ENCODE measurements around the gene DVL2.

DNA sequence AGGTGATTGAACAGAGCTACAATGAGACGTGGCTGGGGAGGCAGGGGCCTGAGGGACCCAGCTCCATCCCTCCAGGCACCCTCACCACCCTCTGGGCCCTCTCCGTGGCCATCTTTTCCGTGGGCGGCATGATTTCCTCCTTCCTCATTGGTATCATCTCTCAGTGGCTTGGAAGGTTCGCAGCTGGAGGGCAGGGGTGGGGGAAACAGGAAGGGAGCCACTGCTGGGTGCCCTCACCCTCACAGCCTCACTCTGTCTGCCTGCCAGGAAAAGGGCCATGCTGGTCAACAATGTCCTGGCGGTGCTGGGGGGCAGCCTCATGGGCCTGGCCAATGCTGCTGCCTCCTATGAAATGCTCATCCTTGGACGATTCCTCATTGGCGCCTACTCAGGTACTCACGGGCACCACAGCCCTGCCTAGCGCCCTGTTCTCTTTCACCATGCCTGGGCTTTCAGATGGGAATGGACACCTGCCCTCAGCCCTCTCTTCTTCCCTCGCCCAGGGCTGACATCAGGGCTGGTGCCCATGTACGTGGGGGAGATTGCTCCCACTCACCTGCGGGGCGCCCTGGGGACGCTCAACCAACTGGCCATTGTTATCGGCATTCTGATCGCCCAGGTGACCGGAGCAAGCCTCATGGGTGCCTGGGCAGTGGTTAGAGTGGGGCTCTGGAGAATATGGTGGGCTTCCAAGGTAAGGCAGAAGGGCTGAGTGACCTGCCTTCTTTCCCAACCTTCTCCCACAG lies 49.3 kb upstream of the DVL2 start:
- TF ChIP-seq, protein P1, sequence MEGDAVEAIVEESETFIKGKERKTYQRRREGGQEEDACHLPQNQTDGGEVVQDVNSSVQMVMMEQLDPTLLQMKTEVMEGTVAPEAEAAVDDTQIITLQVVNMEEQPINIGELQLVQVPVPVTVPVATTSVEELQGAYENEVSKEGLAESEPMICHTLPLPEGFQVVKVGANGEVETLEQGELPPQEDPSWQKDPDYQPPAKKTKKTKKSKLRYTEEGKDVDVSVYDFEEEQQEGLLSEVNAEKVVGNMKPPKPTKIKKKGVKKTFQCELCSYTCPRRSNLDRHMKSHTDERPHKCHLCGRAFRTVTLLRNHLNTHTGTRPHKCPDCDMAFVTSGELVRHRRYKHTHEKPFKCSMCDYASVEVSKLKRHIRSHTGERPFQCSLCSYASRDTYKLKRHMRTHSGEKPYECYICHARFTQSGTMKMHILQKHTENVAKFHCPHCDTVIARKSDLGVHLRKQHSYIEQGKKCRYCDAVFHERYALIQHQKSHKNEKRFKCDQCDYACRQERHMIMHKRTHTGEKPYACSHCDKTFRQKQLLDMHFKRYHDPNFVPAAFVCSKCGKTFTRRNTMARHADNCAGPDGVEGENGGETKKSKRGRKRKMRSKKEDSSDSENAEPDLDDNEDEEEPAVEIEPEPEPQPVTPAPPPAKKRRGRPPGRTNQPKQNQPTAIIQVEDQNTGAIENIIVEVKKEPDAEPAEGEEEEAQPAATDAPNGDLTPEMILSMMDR (IDR thresholded peaks at IDR 0.05; ENCODE audit: poor library complexity, severe bottlenecking): no peak
- no peak for TF ChIP-seq RAD21 (conservative IDR thresholded peaks at IDR 0.05)
- TF ChIP-seq, protein P2, sequence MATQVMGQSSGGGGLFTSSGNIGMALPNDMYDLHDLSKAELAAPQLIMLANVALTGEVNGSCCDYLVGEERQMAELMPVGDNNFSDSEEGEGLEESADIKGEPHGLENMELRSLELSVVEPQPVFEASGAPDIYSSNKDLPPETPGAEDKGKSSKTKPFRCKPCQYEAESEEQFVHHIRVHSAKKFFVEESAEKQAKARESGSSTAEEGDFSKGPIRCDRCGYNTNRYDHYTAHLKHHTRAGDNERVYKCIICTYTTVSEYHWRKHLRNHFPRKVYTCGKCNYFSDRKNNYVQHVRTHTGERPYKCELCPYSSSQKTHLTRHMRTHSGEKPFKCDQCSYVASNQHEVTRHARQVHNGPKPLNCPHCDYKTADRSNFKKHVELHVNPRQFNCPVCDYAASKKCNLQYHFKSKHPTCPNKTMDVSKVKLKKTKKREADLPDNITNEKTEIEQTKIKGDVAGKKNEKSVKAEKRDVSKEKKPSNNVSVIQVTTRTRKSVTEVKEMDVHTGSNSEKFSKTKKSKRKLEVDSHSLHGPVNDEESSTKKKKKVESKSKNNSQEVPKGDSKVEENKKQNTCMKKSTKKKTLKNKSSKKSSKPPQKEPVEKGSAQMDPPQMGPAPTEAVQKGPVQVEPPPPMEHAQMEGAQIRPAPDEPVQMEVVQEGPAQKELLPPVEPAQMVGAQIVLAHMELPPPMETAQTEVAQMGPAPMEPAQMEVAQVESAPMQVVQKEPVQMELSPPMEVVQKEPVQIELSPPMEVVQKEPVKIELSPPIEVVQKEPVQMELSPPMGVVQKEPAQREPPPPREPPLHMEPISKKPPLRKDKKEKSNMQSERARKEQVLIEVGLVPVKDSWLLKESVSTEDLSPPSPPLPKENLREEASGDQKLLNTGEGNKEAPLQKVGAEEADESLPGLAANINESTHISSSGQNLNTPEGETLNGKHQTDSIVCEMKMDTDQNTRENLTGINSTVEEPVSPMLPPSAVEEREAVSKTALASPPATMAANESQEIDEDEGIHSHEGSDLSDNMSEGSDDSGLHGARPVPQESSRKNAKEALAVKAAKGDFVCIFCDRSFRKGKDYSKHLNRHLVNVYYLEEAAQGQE (IDR thresholded peaks at IDR 0.05; ENCODE audit: borderline replicate concordance): no peak
- no peak for TF ChIP-seq TAF1 (IDR thresholded peaks at IDR 0.05; ENCODE audit: low read depth)
- no peak for TF ChIP-seq POLR2AphosphoS5 (IDR thresholded peaks at IDR 0.05)
